ENCODE data around the gene CIPC. TPM values are rescaled to one million over a fixed set of nuclear protein-coding genes. Genes with fewer than 3 reads are reported as not detected.

CIPC gene
- total and polyA plus RNA-seq, 9 of the 15 experiments (the other 6 are each of a cell fraction or from before 2014, with no cell fraction given) = 5.0 to 16.9 (median 10.7) TPM

GRCh38 chr14:77051116-77051515 lies 46.9 kb upstream of the CIPC start:
- no peak overlapping the region for H3K4me3 ChIP-seq
- intact Hi-C loops (cut with micrococcal nuclease) = loop anchor here (5.0 kb wide), 1 partner anchor 39 kb away; no protein-coding TSS in a partner anchor
- 64% methylated on average over 11 of the region's 11 CpGs for WGBS (ENCODE audit: insufficient coverage, low coverage, missing lambda C conversion rate)
- in situ Hi-C loops (cut with MboI) = loop anchor here (25.0 kb wide), 1 partner anchor 339 kb away; no protein-coding TSS in a partner anchor
- TF ChIP-seq NFIC (IDR thresholded peaks at IDR 0.05) (peak; percentile 44), ZFP1 (CRISPR knock-in tag; IDR thresholded peaks at IDR 0.05) (no peak), SMAD1 (IDR thresholded peaks at IDR 0.05; ENCODE audit: low read depth, low read length, partially characterized antibody) (no peak)
- no peak overlapping the region for H2AFZ ChIP-seq (ENCODE audit: low read depth, low read length)
- DNase-seq (ENCODE audit: extremely low read depth in 1 of 4, low spot score in 3 of 4) = no peak
- H3K9ac ChIP-seq (ENCODE audit: insufficient read depth in 1 of 2, low read depth in 2 of 2, low read length in 2 of 2) = peak overlapping the region in 1 of 2 experiments; percentile 81; a peak in 2 of 4 replicates
- no peaks in the 10 kb centered on the region for H3K9me3 ChIP-seq (replicated peaks; ENCODE audit: control insufficient read depth, insufficient read depth, low read depth, low read length)
- no peaks in the 10 kb centered on the region for H3K36me3 ChIP-seq (ENCODE audit: control insufficient read depth, insufficient read depth, low read length)
- no peaks in the 10 kb centered on the region for H3K79me2 ChIP-seq (ENCODE audit: control insufficient read depth, insufficient read depth, low read length)
- ChIA-PET POLR2A (no interaction called here), CTCF (ENCODE audit: low intra/inter-chr PET ratio) (no interaction called here)
- no peaks in the 10 kb centered on the region for H4K20me1 ChIP-seq (replicated peaks; ENCODE audit: control insufficient read depth, insufficient read depth, low read length)
- no peak overlapping the region for H3K4me2 ChIP-seq (ENCODE audit: insufficient read depth, low read length)
- peaks cover 10 to 14% of the 10 kb centered on the region in 2 experiments for H3K4me1 ChIP-seq (replicated peaks in 1 of 2; ENCODE audit: control insufficient read depth in 2 of 2, insufficient read depth in 2 of 2, low read length in 2 of 2)
- ATAC-seq = no peak
- H3K27ac ChIP-seq (ENCODE audit: extremely low read depth, low read depth, low read length) = no peak overlapping the region
- no peaks in the 10 kb centered on the region for H3K9me1 ChIP-seq (ENCODE audit: control insufficient read depth, insufficient read depth, low read length)
- FAIRE-seq = no peak
- H3K27me3 ChIP-seq (ENCODE audit: control insufficient read depth in 2 of 2, insufficient read depth in 2 of 2, low read length in 2 of 2) = no peaks in the 10 kb centered on the region
- BruUV-seq (replicated peaks) = no TSS peak

GRCh38 chr14:77052281-77053044 lies 45.6 kb upstream of the CIPC start:
- Histone ChIP-seq H3K79me2 (ENCODE audit: control insufficient read depth, insufficient read depth, low read length) (no peaks in the 10 kb centered on the region), H3K4me3 (no peak overlapping the region), H3K36me3 (ENCODE audit: control insufficient read depth, insufficient read depth, low read length) (no peaks in the 10 kb centered on the region), H3K4me1 (replicated peaks in 1 of 2; ENCODE audit: control insufficient read depth in 2 of 2, insufficient read depth in 2 of 2, low read length in 2 of 2) (peaks cover 3 to 8% of the 10 kb centered on the region in 2 experiments; a peak in 3 of 5 replicates), H3K9me1 (ENCODE audit: control insufficient read depth, insufficient read depth, low read length) (no peaks in the 10 kb centered on the region), H2AFZ (ENCODE audit: low read depth, low read length) (no peak overlapping the region), H3K27me3 (ENCODE audit: control insufficient read depth in 2 of 2, insufficient read depth in 2 of 2, low read length in 2 of 2) (no peaks in the 10 kb centered on the region), H4K20me1 (replicated peaks; ENCODE audit: control insufficient read depth, insufficient read depth, low read length) (no peaks in the 10 kb centered on the region), H3K9ac (ENCODE audit: insufficient read depth in 1 of 2, low read depth in 2 of 2, low read length in 2 of 2) (peak overlapping the region in 1 of 2 experiments; percentile 43; a peak in 2 of 4 replicates), H3K27ac (ENCODE audit: extremely low read depth, low read depth, low read length) (no peak overlapping the region), H3K4me2 (ENCODE audit: insufficient read depth, low read length) (no peak overlapping the region), H3K9me3 (replicated peaks; ENCODE audit: control insufficient read depth, insufficient read depth, low read depth, low read length) (no peaks in the 10 kb centered on the region)
- no peak for FAIRE-seq
- no peak for ATAC-seq
- intact Hi-C loops (cut with micrococcal nuclease) = loop anchor here (1.0 to 5.0 kb wide), 3 partner anchors 40 to 139 kb away; no protein-coding TSS in a partner anchor
- WGBS (ENCODE audit: insufficient coverage, low coverage, missing lambda C conversion rate) = 87% methylated on average over 7 of the region's 8 CpGs
- no TSS peak for BruUV-seq (replicated peaks)
- ChIA-PET POLR2A (no interaction called here), CTCF (ENCODE audit: low intra/inter-chr PET ratio) (interaction anchor here (0.8 to 2.5 kb wide), 3 partner anchors 11 to 176 kb away, joined by 3 to 28 read pairs (median 8); no protein-coding TSS in a partner anchor)
- no peak for TF ChIP-seq TSC22D4 (tag; IDR thresholded peaks at IDR 0.05)
- no peak for DNase-seq (ENCODE audit: extremely low read depth in 1 of 4, low spot score in 3 of 4)
- in situ Hi-C loops (cut with MboI) = loop anchor here (25.0 kb wide), 1 partner anchor 340 kb away; no protein-coding TSS in a partner anchor
